Stimulated activated CD8-positive, alpha-beta memory T cell treated with anti-CD3 and anti-CD28 coated beads, Interleukin-15, amount 100 ng/mL, for 1 hour (primary cell): ENCODE results near the gene GABBR2.
"Not testable (repeated sequence)": the region's sequence is repeated elsewhere in the genome, so short reads cannot be mapped to it uniquely, and the experiment has no call there.

Experiments used
- DNase-seq: peaks from one replicate; pipeline ENCODE4 v3.0.0-alpha.2; 2020; ENCODE audit warnings: low read depth

The GABBR2 gene

GRCh38 chr9:98508217-98508919, 200.4 kb downstream of the GABBR2 start:
- not testable (repeated sequence) for DNase-seq

GRCh38 chr9:98506422-98507054, 202.2 kb downstream of the GABBR2 start:
- no peak for DNase-seq

GRCh38 chr9:98504298-98505282, 204.1 kb downstream of the GABBR2 start:
- DNase-seq = no peak

- no peak for DNase-seq
These were observed 204.9 kb downstream of the GABBR2 start for GRCh38 chr9:98503867-98504266.

- no peak for DNase-seq
These were observed 205.8 kb downstream of the GABBR2 start for GRCh38 chr9:98502976-98503325.

GRCh38 chr9:98502311-98502975, 206.3 kb downstream of the GABBR2 start:
- DNase-seq = no peak

GRCh38 chr9:98501819-98502218, 206.9 kb downstream of the GABBR2 start:
- no peak for DNase-seq

GRCh38 chr9:98501259-98501658, 207.5 kb downstream of the GABBR2 start:
- not testable (repeated sequence) for DNase-seq

- DNase-seq = no peak
These were observed 208.3 kb downstream of the GABBR2 start for GRCh38 chr9:98500337-98500919.

- DNase-seq = no peak
These were observed 213.2 kb downstream of the GABBR2 start for GRCh38 chr9:98495530-98495929.

- no peak for DNase-seq
These were observed 213.9 kb downstream of the GABBR2 start for GRCh38 chr9:98494852-98495251.

- DNase-seq = no peak
These were observed 216.9 kb downstream of the GABBR2 start for GRCh38 chr9:98491828-98492227.

- no peak for DNase-seq
These were observed 217.5 kb downstream of the GABBR2 start for GRCh38 chr9:98491231-98491651.

- no peak for DNase-seq
These were observed 220.0 kb downstream of the GABBR2 start for GRCh38 chr9:98488571-98489312.

- no peak for DNase-seq
These were observed 223.0 kb downstream of the GABBR2 start for GRCh38 chr9:98485706-98486105.

- no peak for DNase-seq
These were observed 224.6 kb downstream of the GABBR2 start for GRCh38 chr9:98484162-98484561.

- DNase-seq = no peak
These were observed 226.5 kb downstream of the GABBR2 start for GRCh38 chr9:98482226-98482625.

- no peak for DNase-seq
These were observed 227.1 kb downstream of the GABBR2 start for GRCh38 chr9:98481676-98482075.

GRCh38 chr9:98479967-98480847, 228.5 kb downstream of the GABBR2 start:
- no peak for DNase-seq

- DNase-seq = no peak
These were observed 229.3 kb downstream of the GABBR2 start for GRCh38 chr9:98479449-98479848.
